SKM-1 treated with dmso at 0.1 percent for 144 hours (cell line): ENCODE results near the gene BRINP3.
"Not testable (repeated sequence)": the region's sequence is repeated elsewhere in the genome, so short reads cannot be mapped to it uniquely, and the experiment has no call there.

Experiments
- DNase-seq: peaks from one replicate; lab custom pipeline; 2025; ENCODE audit not compliant: unreplicated experiment; lab: John Stamatoyannopoulos, UW

Gene BRINP3

GRCh38 chr1:190477762-190478148 lies at the start of gene BRINP3:
BRINP3 (minus strand) TSS chr1:190477864.
- DNase-seq: no peak

GRCh38 chr1:190511554-190511953 lies 33.9 kb upstream of the BRINP3 start:
- no peak for DNase-seq

- no peak for DNase-seq
Measured at GRCh38 chr1:190507357-190507756, 29.7 kb upstream of the BRINP3 start.

GRCh38 chr1:190504539-190504938 lies 26.9 kb upstream of the BRINP3 start:
- DNase-seq: not testable (repeated sequence)

- no peak for DNase-seq
Measured at GRCh38 chr1:190497565-190497964, 19.9 kb upstream of the BRINP3 start.

GRCh38 chr1:190494451-190494850 lies 16.8 kb upstream of the BRINP3 start:
- no peak for DNase-seq

GRCh38 chr1:190491404-190491803 lies 13.7 kb upstream of the BRINP3 start:
- no peak for DNase-seq

GRCh38 chr1:190484045-190484444 lies 6.4 kb upstream of the BRINP3 start:
- no peak for DNase-seq

- no peak for DNase-seq
Measured at GRCh38 chr1:190480231-190480630, 2.6 kb upstream of the BRINP3 start.

GRCh38 chr1:190479516-190479915 lies 1.9 kb upstream of the BRINP3 start:
- no peak for DNase-seq

GRCh38 chr1:190479050-190479397 lies 1.4 kb upstream of the BRINP3 start:
- DNase-seq: no peak

GRCh38 chr1:190478149-190479049 lies 735 bp upstream of the BRINP3 start:
- DNase-seq: peak; percentile 65

- no peak for DNase-seq
Measured at GRCh38 chr1:190476806-190477205, 858 bp downstream of the BRINP3 start.

- DNase-seq: no peak
Measured at GRCh38 chr1:190476321-190476720, 1.3 kb downstream of the BRINP3 start.

- DNase-seq: no peak
Measured at GRCh38 chr1:190475421-190476141, 2.1 kb downstream of the BRINP3 start.

GRCh38 chr1:190474650-190475211 lies 2.9 kb downstream of the BRINP3 start:
- DNase-seq: no peak

- DNase-seq: no peak
Measured at GRCh38 chr1:190474010-190474409, 3.7 kb downstream of the BRINP3 start.

- no peak for DNase-seq
Measured at GRCh38 chr1:190472494-190472893, 5.2 kb downstream of the BRINP3 start.

- DNase-seq: no peak
Measured at GRCh38 chr1:190472042-190472441, 5.6 kb downstream of the BRINP3 start.

- DNase-seq: no peak
Measured at GRCh38 chr1:190464690-190465089, 13.0 kb downstream of the BRINP3 start.

GRCh38 chr1:190456129-190456528 lies 21.5 kb downstream of the BRINP3 start:
- no peak for DNase-seq

GRCh38 chr1:190455631-190456030 lies 22.0 kb downstream of the BRINP3 start:
- no peak for DNase-seq
